RWPE2 (cell line): Measurements from ENCODE around the gene ALAS1.

Experiments
- ATAC-seq: fragments of 200-7000 bp; cut with Tn5 transposase; 3 replicates; pipeline ENCODE4 v1.9.1; 2021; ENCODE audit warnings: low read depth
- DNase-seq: peaks from one replicate; pipeline ENCODE4 v3.0.0-alpha.2; 2020; ENCODE audit warnings: low spot score
- H3K27ac ChIP-seq: fragments of 450-650 bp; 2 replicates; pipeline ENCODE4 v1.5.1; 2017; ENCODE audit warnings: mild to moderate bottlenecking; ENCODE audit not compliant: poor library complexity, severe bottlenecking
- H3K27me3 ChIP-seq: fragments of 250-450 bp; sonication (Bioruptor Pico); 2 replicates; pipeline ENCODE4 v1.5.1; 2021; ENCODE audit warnings: mild to moderate bottlenecking, moderate library complexity; ENCODE audit not compliant: insufficient read depth, poor library complexity, severe bottlenecking
- H3K36me3 ChIP-seq: fragments of 250-450 bp; sonication (Bioruptor Pico); 2 replicates; pipeline ENCODE4 v1.5.1; 2020; ENCODE audit warnings: low read depth, mild to moderate bottlenecking, moderate library complexity
- H3K4me1 ChIP-seq: fragments of 250-450 bp; sonication (Bioruptor Pico); 2 replicates; pipeline ENCODE4 v1.5.1; 2021; ENCODE audit warnings: mild to moderate bottlenecking, moderate library complexity; ENCODE audit not compliant: insufficient read depth, poor library complexity, severe bottlenecking
- H3K4me3 ChIP-seq: fragments of 250-450 bp; sonication (Bioruptor Pico); 2 replicates; pipeline ENCODE4 v1.5.1; 2021; ENCODE audit warnings: mild to moderate bottlenecking, moderate library complexity; ENCODE audit not compliant: severe bottlenecking
- H3K9me3 ChIP-seq: fragments of 250-450 bp; sonication (Bioruptor Pico); 2 replicates; pipeline ENCODE4 v1.5.1; 2021; ENCODE audit warnings: mild to moderate bottlenecking, moderate library complexity; ENCODE audit not compliant: severe bottlenecking
- TF ChIP-seq, protein P1 (sequence below): fragments of 450-650 bp; IDR thresholded peaks from one replicate; pipeline ENCODE4 v1.5.1; 2017; ENCODE audit warnings: mild to moderate bottlenecking, moderate library complexity; ENCODE audit not compliant: poor library complexity, severe bottlenecking

The ALAS1 gene

DNA sequence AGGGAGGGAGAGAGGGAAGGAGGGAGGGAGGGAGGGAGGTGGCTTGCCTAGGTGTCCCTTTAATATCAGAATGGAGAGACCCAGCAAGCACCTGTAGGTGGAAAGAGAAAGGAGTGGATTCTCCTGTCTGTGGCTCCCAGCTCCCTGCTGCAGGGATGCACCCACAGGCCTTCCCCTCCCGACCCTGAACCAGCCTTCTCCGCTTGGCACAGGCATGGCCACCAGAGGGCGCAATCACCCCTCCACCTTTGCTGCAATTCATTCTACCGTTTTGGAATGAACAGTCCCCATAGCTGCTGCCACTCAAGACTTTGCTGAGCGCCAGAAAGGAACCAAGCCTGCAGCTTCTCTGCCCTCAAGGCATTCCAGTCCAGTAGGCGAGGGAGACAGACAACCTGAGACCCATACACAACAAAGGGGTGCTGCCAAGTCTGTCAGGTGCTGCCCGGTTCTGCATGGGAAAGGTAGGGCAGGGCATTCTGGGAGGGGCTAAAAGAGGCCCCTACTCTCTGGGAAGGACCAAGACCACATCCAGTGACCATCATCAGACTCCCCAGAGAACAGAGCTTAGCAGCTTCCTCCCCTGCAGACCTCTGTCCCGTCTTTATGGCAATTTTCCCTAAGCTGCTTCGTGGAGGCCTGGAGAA is 22.5 kb downstream of the ALAS1 start:
- Histone ChIP-seq H3K4me1 (peaks cover 18% of the 10 kb centered on the region), H3K27ac (no peak overlapping the region), H3K9me3 (no peaks in the 10 kb centered on the region), H3K36me3 (no peaks in the 10 kb centered on the region), H3K4me3 (no peak overlapping the region), H3K27me3 (no peaks in the 10 kb centered on the region)
- TF ChIP-seq, protein P1, sequence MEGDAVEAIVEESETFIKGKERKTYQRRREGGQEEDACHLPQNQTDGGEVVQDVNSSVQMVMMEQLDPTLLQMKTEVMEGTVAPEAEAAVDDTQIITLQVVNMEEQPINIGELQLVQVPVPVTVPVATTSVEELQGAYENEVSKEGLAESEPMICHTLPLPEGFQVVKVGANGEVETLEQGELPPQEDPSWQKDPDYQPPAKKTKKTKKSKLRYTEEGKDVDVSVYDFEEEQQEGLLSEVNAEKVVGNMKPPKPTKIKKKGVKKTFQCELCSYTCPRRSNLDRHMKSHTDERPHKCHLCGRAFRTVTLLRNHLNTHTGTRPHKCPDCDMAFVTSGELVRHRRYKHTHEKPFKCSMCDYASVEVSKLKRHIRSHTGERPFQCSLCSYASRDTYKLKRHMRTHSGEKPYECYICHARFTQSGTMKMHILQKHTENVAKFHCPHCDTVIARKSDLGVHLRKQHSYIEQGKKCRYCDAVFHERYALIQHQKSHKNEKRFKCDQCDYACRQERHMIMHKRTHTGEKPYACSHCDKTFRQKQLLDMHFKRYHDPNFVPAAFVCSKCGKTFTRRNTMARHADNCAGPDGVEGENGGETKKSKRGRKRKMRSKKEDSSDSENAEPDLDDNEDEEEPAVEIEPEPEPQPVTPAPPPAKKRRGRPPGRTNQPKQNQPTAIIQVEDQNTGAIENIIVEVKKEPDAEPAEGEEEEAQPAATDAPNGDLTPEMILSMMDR: peak; percentile 87
- DNase-seq (peak; percentile 78), ATAC-seq (peak; percentile 40)

DNA sequence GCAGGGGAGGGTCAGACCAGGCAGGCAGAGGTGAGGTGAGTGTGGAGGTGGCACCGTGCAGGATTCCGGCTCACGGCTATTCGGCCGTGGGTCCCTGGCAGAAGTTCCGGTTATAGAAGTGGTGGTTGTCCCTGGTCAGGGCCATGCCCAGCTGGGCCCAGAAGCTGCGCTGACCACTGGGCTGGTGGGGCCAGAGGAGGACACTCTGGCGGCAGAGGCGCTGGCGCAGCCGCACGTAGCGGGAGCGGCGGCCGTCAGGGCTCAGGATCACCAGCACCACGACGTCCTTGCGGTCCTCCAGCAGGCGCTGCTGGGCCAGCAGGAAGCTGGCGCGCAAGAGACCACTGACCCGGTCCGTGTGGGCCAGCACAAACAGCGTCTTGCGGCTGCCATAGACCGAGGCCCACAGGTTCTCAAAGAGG is 23.2 kb downstream of the ALAS1 start:
- H3K4me3 ChIP-seq: no peak overlapping the region
- peaks cover 18% of the 10 kb centered on the region for H3K4me1 ChIP-seq
- TF ChIP-seq, protein P1: no peak
- no peak for ATAC-seq
- no peak overlapping the region for H3K27ac ChIP-seq
- no peaks in the 10 kb centered on the region for H3K36me3 ChIP-seq
- H3K27me3 ChIP-seq: no peaks in the 10 kb centered on the region
- DNase-seq: no peak
- H3K9me3 ChIP-seq: no peaks in the 10 kb centered on the region

DNA sequence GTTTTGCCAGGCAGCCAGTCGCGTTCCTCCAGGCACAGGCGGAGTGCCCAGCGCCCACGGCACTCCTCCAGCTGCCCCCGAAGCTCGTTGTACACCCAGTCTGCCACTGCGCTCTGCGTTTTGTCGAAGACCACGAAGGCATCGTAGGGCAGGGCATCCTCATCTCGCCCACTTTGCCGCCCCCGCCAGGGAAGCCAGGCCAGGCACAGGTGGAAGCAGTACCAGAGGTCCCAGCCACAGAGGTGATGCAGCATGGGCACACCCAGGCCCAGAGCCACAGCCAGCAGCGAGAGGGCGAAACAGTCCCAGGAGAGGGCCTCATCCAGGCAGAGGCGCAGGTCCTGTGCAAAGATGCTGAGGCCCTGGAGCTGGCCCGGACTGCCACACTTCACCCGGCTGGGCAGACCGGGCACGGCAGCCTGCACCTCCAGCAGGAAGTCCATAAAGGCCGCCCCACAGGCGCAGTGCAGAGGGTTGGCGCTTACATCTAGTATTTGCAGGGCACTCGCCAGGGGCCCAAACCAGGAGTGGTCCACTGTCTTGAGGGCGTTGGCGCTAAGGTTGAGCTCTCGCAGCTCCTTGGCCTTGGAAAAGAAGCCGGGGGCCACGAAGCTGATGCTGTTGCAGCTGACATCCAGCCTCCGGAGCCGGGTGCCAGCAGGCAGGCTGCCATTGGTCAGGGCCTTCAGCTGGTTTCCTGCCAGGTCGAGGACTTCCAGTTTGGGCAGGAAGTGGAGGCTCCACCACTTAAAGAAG is 23.8 kb downstream of the ALAS1 start:
- Histone ChIP-seq H3K36me3 (no peaks in the 10 kb centered on the region), H3K9me3 (no peaks in the 10 kb centered on the region), H3K27me3 (no peaks in the 10 kb centered on the region), H3K4me1 (peaks cover 15% of the 10 kb centered on the region), H3K27ac (no peak overlapping the region), H3K4me3 (no peak overlapping the region)
- ATAC-seq (no peak), DNase-seq (peak; percentile 61)
- TF ChIP-seq, protein P1: no peak

DNA sequence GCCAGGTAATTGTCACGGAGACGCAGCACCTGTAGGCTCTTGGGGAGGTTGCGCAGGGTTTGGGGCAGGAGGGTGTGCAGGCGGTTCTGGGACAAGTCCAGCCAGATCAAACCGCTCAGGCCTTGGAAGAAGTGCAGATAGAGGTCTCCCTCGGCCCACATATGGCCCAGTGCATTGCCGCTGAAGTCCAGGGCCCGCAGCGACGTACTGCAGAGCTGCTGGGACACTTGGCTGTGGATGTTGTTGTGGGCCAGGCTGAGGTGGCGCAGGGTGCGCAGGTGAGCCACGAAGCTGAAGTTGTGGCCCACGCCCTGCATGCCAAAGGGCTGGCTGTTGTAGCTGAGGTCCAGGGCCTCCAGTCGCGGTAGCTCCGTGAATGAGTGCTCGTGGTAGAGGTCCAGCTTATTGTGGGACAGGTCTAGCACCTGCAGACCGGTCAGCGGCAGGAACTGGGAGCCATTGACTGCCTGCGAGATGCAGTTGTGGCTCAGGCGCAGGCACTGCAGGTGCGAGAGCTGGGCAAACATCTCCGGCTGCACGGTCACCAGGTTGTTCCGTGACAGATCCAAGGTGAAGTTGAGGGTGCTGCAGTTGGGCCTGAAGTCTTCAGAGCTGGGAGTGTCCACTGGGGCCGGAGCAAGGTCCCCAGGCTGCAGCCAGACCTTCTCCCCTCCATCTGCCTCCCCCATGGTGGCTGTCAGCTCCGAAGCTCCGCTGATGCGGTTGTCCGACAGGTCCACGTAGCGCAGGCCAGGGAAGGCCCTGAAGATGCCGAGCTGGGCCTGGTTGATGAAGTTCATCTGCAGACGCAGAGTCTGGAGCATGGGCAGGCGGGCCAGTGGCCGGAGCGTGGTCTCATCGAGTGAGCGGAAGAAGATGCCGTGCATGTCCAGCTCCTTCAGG is 24.6 kb downstream of the ALAS1 start:
- TF ChIP-seq, protein P1: no peak
- DNase-seq (peak; percentile 68), ATAC-seq (no peak)
- Histone ChIP-seq H3K4me3 (no peak overlapping the region), H3K27ac (no peak overlapping the region), H3K9me3 (no peaks in the 10 kb centered on the region), H3K36me3 (no peaks in the 10 kb centered on the region), H3K4me1 (peaks cover 8% of the 10 kb centered on the region), H3K27me3 (no peaks in the 10 kb centered on the region)
